ENCODE results near the gene UBE2D2. TPM values are rescaled to one million over a fixed set of nuclear protein-coding genes. Genes with fewer than 3 reads are reported as not detected.
"Not testable (repeated sequence)": the region's sequence is repeated elsewhere in the genome, so short reads cannot be mapped to it uniquely, and the experiment has no call there.

UBE2D2 gene
- total and polyA plus RNA-seq, 2 experiments from 2014 or later, result 88.8 to 129 TPM

GRCh38 chr5:139524940-139525585 lies 36.1 kb upstream of the UBE2D2 start:
- Histone ChIP-seq H3K4me2 (ENCODE audit: unreplicated experiment) (no peak overlapping the region), H3K9ac (no peak overlapping the region), H4K20me1 (ENCODE audit: insufficient read depth) (no peaks in the 10 kb centered on the region), H3K36me3 (ENCODE audit: low read depth) (no peaks in the 10 kb centered on the region), H3K79me2 (ENCODE audit: insufficient read depth) (no peaks in the 10 kb centered on the region), H3K9me2 (ENCODE audit: insufficient read depth) (no peaks in the 10 kb centered on the region), H3F3A (ENCODE audit: insufficient read depth) (no peaks in the 10 kb centered on the region), H3K4me1 (ENCODE audit: insufficient read depth) (no peaks in the 10 kb centered on the region), H3K27ac (no peak overlapping the region), H3K27me3 (replicated peaks; ENCODE audit: insufficient read depth) (no peaks in the 10 kb centered on the region), H3K4me3 (no peak overlapping the region), H2AFZ (no peak overlapping the region), H3K9me3 (ENCODE audit: low read depth) (no peaks in the 10 kb centered on the region)
- DNase-seq, result no peak
- TF ChIP-seq EZH2phosphoT487 (IDR thresholded peaks at IDR 0.05; ENCODE audit: insufficient read depth, low read depth) (no peak), EZH2 (IDR thresholded peaks at IDR 0.05; ENCODE audit: insufficient read depth, poor library complexity, severe bottlenecking) (no peak)
- in situ Hi-C loops (cut with MboI), result no loop called here
- 15 to 30% methylated on average over 2 of the region's 2 CpGs for WGBS, 2 experiments (ENCODE audit: low coverage in 1 of 2, low lambda C conversion rate in 2 of 2, missing lambda C conversion rate in 2 of 2)

GRCh38 chr5:139525586-139526308 lies 35.4 kb upstream of the UBE2D2 start:
- H4K20me1 ChIP-seq (ENCODE audit: insufficient read depth); H3K36me3 ChIP-seq (ENCODE audit: low read depth); H3K4me3 ChIP-seq; H3K9me2 ChIP-seq (ENCODE audit: insufficient read depth); H3K27me3 ChIP-seq (replicated peaks; ENCODE audit: insufficient read depth); H3F3A ChIP-seq (ENCODE audit: insufficient read depth); DNase-seq; H3K9me3 ChIP-seq (ENCODE audit: low read depth); H3K79me2 ChIP-seq (ENCODE audit: insufficient read depth); H3K4me2 ChIP-seq (ENCODE audit: unreplicated experiment); in situ Hi-C loops (cut with MboI); H3K27ac ChIP-seq; H3K4me1 ChIP-seq (ENCODE audit: insufficient read depth); H2AFZ ChIP-seq; H3K9ac ChIP-seq: not testable (repeated sequence)
- WGBS, 2 experiments (ENCODE audit: low coverage in 1 of 2, low lambda C conversion rate in 2 of 2, missing lambda C conversion rate in 2 of 2), result 88 to 90% methylated on average over 12 of the region's 12 CpGs

- H4K20me1 ChIP-seq (ENCODE audit: insufficient read depth); DNase-seq; H3K9me3 ChIP-seq (ENCODE audit: low read depth); H3K9me2 ChIP-seq (ENCODE audit: insufficient read depth); H3K27me3 ChIP-seq (replicated peaks; ENCODE audit: insufficient read depth); H3K4me1 ChIP-seq (ENCODE audit: insufficient read depth); H3K27ac ChIP-seq; H2AFZ ChIP-seq; H3F3A ChIP-seq (ENCODE audit: insufficient read depth); H3K9ac ChIP-seq; H3K36me3 ChIP-seq (ENCODE audit: low read depth); H3K4me3 ChIP-seq; H3K4me2 ChIP-seq (ENCODE audit: unreplicated experiment); H3K79me2 ChIP-seq (ENCODE audit: insufficient read depth); in situ Hi-C loops (cut with MboI): not testable (repeated sequence)
- WGBS, 2 experiments (ENCODE audit: low coverage in 1 of 2, low lambda C conversion rate in 2 of 2, missing lambda C conversion rate in 2 of 2), result 82 to 84% methylated on average over 22 of the region's 22 CpGs
Measured at GRCh38 chr5:139526309-139527089, 34.6 kb upstream of the UBE2D2 start.

GRCh38 chr5:139527090-139527470 lies 34.1 kb upstream of the UBE2D2 start:
- not testable (repeated sequence) for H3K9me3 ChIP-seq (ENCODE audit: low read depth); H3K9ac ChIP-seq

GRCh38 chr5:139527896-139528467 lies 33.2 kb upstream of the UBE2D2 start:
- H3K79me2 ChIP-seq (ENCODE audit: insufficient read depth); H3K27me3 ChIP-seq (replicated peaks; ENCODE audit: insufficient read depth); H3K9ac ChIP-seq; DNase-seq; H3K4me1 ChIP-seq (ENCODE audit: insufficient read depth); H4K20me1 ChIP-seq (ENCODE audit: insufficient read depth); H3K36me3 ChIP-seq (ENCODE audit: low read depth); H3K4me2 ChIP-seq (ENCODE audit: unreplicated experiment); H3K9me2 ChIP-seq (ENCODE audit: insufficient read depth); H3K4me3 ChIP-seq; H2AFZ ChIP-seq; H3F3A ChIP-seq (ENCODE audit: insufficient read depth); in situ Hi-C loops (cut with MboI); H3K27ac ChIP-seq; H3K9me3 ChIP-seq (ENCODE audit: low read depth): not testable (repeated sequence)
- 63 to 65% methylated on average over 7 of the region's 7 CpGs for WGBS, 2 experiments (ENCODE audit: low coverage in 1 of 2, low lambda C conversion rate in 2 of 2, missing lambda C conversion rate in 2 of 2)

More at GRCh38 chr5:139527090-139527470, 34.1 kb upstream of the UBE2D2 start:
- H3K9me2 ChIP-seq (ENCODE audit: insufficient read depth); H3K27me3 ChIP-seq (replicated peaks; ENCODE audit: insufficient read depth); DNase-seq; H3K79me2 ChIP-seq (ENCODE audit: insufficient read depth); H4K20me1 ChIP-seq (ENCODE audit: insufficient read depth); H3F3A ChIP-seq (ENCODE audit: insufficient read depth); H3K27ac ChIP-seq; H3K4me3 ChIP-seq; in situ Hi-C loops (cut with MboI); H3K4me2 ChIP-seq (ENCODE audit: unreplicated experiment); H2AFZ ChIP-seq; H3K4me1 ChIP-seq (ENCODE audit: insufficient read depth); H3K36me3 ChIP-seq (ENCODE audit: low read depth): not testable (repeated sequence)
- 72 to 77% methylated on average over 2 of the region's 2 CpGs for WGBS, 2 experiments (ENCODE audit: low coverage in 1 of 2, low lambda C conversion rate in 2 of 2, missing lambda C conversion rate in 2 of 2)

- H3K9ac ChIP-seq; H3K27ac ChIP-seq; H3K4me2 ChIP-seq (ENCODE audit: unreplicated experiment); H3K9me3 ChIP-seq (ENCODE audit: low read depth); in situ Hi-C loops (cut with MboI); H2AFZ ChIP-seq; H3K79me2 ChIP-seq (ENCODE audit: insufficient read depth); H3F3A ChIP-seq (ENCODE audit: insufficient read depth); H3K36me3 ChIP-seq (ENCODE audit: low read depth); H3K4me3 ChIP-seq; DNase-seq; H3K27me3 ChIP-seq (replicated peaks; ENCODE audit: insufficient read depth); H4K20me1 ChIP-seq (ENCODE audit: insufficient read depth); H3K9me2 ChIP-seq (ENCODE audit: insufficient read depth); H3K4me1 ChIP-seq (ENCODE audit: insufficient read depth): not testable (repeated sequence)
- 87 to 95% methylated on average over 8 of the region's 8 CpGs for WGBS, 2 experiments (ENCODE audit: low coverage in 1 of 2, low lambda C conversion rate in 2 of 2, missing lambda C conversion rate in 2 of 2)
Measured at GRCh38 chr5:139528695-139529094, 32.4 kb upstream of the UBE2D2 start.

All from GM23248 (cell line).